Mucosa of descending colon (tissue), 3 donors: ENCODE results near the gene TMEM255B. TPM values are rescaled to one million over a fixed set of nuclear protein-coding genes. Genes with fewer than 3 reads are reported as not detected.
"Not testable (repeated sequence)": the region's sequence is repeated elsewhere in the genome, so short reads cannot be mapped to it uniquely, and the experiment has no call there.

Source experiments
- ATAC-seq: fragments of 200-7000 bp; cut with Tn5 transposase; one replicate; pipeline ENCODE4 v1.9.1; 2020; ENCODE audit warnings: mild to moderate bottlenecking, moderate library complexity
- DNase-seq, 3 donors: peaks; one replicate each; pipeline ENCODE4 v3.0.0-alpha.2; 2020
- H3K36me3 ChIP-seq: fragments of 200-600 bp; one replicate; pipeline ENCODE4 v1.8.0; 2021; ENCODE audit warnings: low read depth, mild to moderate bottlenecking
- H3K4me1 ChIP-seq: fragments of 200-600 bp; one replicate; pipeline ENCODE4 v1.8.0; 2021; ENCODE audit warnings: low read depth, mild to moderate bottlenecking
- H3K4me3 ChIP-seq: fragments of 200-600 bp; one replicate; pipeline ENCODE4 v1.8.0; 2021; ENCODE audit warnings: mild to moderate bottlenecking
- H3K9me3 ChIP-seq: fragments of 200-600 bp; one replicate; pipeline ENCODE4 v1.8.0; 2021; ENCODE audit warnings: mild to moderate bottlenecking
- intact Hi-C, 2 donors: fragments of 100-400 bp; cut with DNase I in 1 of 2; cut with micrococcal nuclease in 1 of 2; formaldehyde crosslinking; loops; one replicate each; pipeline versions ENCODE4 v1.11.0 to v1.11.1; 2022; cut with DNase I, micrococcal nuclease
- total RNA-seq, 3 donors: library from RNA; stranded (reverse); fragmentation: NEBNext Ultra II Directional in 2 of 3; extraction: Animal tissue kit (Norgen Biotek cat#: 25700) in 2 of 3; gene quantifications; one replicate each; pipeline versions ENCODE4 v1.2.1 to v1.2.4, GENCODE V29; 2021 to 2023
- TF ChIP-seq, protein P1 (sequence below): fragments of 200-600 bp; IDR thresholded peaks from one replicate; pipeline ENCODE4 v1.8.0; 2022; ENCODE audit warnings: antibody characterized with exemption, mild to moderate bottlenecking
- donor health status: DM: no; HTN: no; CAD: no; lungs with moderate emphysema.
- donor health status: DM: no; HTN: no; CAD: no.
- donor health status: DM: no; HTN: yes; CAD: no.

TMEM255B gene
- total RNA-seq, 3 donors from 2014 or later, result 2.9 to 6.6 (median 6.3) TPM

DNA sequence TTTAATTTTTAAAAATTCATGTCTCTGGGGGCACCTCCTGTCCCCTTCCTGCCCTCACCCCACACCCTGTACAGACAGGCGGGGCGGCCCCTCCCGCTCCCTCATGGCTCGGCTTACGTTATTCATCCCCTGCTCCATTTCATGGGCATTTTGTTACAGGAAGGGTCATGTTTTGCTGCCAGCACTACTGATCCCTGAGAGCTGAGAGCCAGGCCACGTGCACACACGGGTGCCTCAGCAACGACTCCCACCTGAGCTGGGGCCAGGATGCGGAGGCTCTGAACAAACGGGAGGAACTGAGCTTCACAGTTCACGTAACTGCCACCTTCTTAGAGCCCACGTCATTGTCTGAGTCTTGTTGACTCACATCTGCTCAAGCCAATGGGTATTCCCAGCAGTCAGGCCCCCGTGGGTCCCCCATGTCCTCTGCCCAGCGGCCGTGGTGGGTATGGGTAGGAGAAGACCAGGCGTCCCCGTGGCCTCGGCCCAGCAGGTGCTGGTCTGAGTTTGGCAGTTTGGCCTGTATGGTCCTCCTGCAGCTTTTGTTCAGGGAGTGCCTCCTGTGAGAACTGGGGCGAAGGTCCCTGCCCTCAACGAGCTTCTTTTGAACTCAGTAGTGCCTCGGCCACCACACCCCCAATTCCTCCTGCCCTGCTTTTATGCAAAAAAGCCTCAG lies 16.4 kb upstream of the TMEM255B start:
- ATAC-seq, result no peak
- intact Hi-C loops, result no loop called here

GRCh38 chr13:113743366-113744195 lies 15.4 kb upstream of the TMEM255B start:
- no peaks in the 10 kb centered on the region for H3K36me3 ChIP-seq
- intact Hi-C loops, result no loop called here
- H3K9me3 ChIP-seq, result no peaks in the 10 kb centered on the region
- peaks cover 5% of the 10 kb centered on the region for H3K4me1 ChIP-seq
- TF ChIP-seq, protein P1, sequence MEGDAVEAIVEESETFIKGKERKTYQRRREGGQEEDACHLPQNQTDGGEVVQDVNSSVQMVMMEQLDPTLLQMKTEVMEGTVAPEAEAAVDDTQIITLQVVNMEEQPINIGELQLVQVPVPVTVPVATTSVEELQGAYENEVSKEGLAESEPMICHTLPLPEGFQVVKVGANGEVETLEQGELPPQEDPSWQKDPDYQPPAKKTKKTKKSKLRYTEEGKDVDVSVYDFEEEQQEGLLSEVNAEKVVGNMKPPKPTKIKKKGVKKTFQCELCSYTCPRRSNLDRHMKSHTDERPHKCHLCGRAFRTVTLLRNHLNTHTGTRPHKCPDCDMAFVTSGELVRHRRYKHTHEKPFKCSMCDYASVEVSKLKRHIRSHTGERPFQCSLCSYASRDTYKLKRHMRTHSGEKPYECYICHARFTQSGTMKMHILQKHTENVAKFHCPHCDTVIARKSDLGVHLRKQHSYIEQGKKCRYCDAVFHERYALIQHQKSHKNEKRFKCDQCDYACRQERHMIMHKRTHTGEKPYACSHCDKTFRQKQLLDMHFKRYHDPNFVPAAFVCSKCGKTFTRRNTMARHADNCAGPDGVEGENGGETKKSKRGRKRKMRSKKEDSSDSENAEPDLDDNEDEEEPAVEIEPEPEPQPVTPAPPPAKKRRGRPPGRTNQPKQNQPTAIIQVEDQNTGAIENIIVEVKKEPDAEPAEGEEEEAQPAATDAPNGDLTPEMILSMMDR, result no peak
- ATAC-seq (no peak), DNase-seq (peak in 1 of 3 donors; percentile 27)
- no peak overlapping the region for H3K4me3 ChIP-seq

More for the DNA sequence above, 16.4 kb upstream of the TMEM255B start:
- Histone ChIP-seq H3K9me3 (no peaks in the 10 kb centered on the region), H3K36me3 (no peaks in the 10 kb centered on the region), H3K4me3 (no peak overlapping the region), H3K4me1 (peaks cover 5% of the 10 kb centered on the region)
- TF ChIP-seq, protein P1, result no peak
- DNase-seq, result peak in 1 of 3 donors; percentile 33

DNA sequence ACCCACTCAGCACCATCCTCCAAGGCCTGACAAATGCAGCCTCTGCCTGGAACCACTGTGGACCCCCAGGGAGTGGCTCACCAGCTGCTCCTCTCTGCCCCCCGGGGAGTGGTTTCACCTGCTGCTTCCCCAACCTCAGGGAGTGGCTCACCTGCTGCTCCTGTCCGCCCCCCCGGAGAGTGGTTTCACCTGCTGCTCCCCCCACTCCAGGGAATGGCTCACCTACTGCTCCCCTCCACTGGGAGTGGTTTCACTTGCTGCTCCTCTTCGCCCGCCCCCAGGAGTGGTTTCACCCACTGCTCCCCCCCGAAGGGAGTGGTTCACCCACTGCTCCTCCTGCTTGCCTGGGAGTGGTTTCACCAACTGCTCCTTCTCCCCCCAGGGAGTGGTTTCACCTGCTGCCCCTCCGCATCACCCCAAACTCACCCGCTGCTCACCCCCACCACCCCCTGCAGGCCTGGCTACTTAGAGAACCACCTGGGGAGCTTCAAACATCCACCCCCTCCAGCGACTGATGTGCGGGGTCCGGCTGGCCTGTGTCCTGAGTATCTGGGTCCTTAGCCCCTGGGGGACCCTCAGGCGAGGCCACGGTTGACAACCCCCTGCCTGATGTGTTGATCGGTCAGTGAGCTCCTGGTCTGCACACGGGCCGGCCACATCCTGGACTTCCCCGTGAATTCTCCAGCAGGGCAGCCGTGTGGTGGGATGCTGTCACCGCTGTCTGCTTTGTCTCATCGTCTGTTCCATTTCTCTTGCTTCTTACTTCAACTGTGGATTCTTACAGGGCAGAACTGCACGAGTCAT lies 14.6 kb upstream of the TMEM255B start:
- peak in 2 of 3 donors; percentile 48 to 55 for DNase-seq
- no peaks in the 10 kb centered on the region for H3K9me3 ChIP-seq
- H3K36me3 ChIP-seq, result no peaks in the 10 kb centered on the region
- TF ChIP-seq, protein P1, result no peak
- intact Hi-C loops, result no loop called here
- ATAC-seq, result peak; percentile 43
- peaks cover 5% of the 10 kb centered on the region for H3K4me1 ChIP-seq
- no peak overlapping the region for H3K4me3 ChIP-seq

DNA sequence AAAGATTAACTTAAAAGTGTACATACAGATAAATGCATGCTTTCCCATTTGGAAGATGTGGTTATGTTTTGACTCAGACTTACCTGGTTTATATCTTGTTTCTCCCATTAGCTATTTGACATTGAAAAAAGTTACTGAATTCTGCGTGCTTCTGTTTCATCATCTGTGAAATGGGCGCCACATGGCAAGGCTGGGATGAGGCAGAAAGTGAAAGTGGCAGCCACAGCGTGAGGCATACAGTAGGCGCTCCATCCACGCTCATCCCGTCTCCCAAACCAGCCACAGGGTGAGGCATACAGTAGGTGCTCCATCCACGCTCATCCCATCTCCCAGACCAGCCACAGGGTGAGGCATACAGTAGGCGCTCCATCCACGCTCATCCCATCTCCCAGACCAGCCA lies 14.0 kb upstream of the TMEM255B start:
- H3K9me3 ChIP-seq, result no peaks in the 10 kb centered on the region
- intact Hi-C loops, result no loop called here
- no peak overlapping the region for H3K4me3 ChIP-seq
- ATAC-seq, result no peak
- H3K4me1 ChIP-seq, result peaks cover 5% of the 10 kb centered on the region
- DNase-seq, result peak in 1 of 3 donors; percentile 3
- H3K36me3 ChIP-seq, result no peaks in the 10 kb centered on the region
- TF ChIP-seq, protein P1, result no peak

DNA sequence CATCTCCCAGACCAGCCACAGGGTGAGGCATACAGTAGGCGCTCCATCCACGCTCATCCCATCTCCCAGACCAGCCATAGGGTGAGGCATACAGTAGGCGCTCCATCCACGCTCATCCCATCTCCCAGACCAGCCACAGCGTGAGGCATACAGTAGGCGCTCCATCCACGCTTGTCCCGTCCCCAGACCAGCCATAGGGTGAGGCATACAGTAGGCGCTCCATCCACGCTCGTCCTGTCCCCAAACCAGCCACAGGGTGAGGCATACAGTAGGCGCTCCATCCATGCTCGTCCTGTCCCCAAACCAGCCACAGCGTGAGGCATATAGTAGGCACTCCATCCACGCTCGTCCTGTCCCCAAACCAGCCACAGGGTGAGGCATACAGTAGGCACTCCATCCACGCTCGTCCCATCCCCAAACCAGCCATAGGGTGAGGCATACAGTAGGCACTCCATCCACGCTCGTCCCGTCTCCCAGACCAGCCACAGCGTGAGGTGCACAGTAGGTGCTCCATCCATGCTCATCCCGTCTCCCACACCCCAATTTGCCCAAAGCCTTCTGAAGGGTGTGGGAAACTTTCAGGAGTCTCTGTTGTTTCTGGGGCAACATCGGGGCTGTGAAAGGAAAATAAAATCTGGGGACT lies 13.4 kb upstream of the TMEM255B start:
- H3K4me1 ChIP-seq, H3K9me3 ChIP-seq, H3K4me3 ChIP-seq, H3K36me3 ChIP-seq, intact Hi-C loops, ATAC-seq: not testable (repeated sequence)
- DNase-seq, result peak in 1 of 3 donors; percentile 20
